Mesenchymal stem cell (in vitro differentiated cells and primary cell): ENCODE measurements around the gene MPIG6B.

ENCODE experiments used
- DNase-seq: peaks from one replicate; pipeline ENCODE4 v3.0.0-alpha.2; 2013
- H2AFZ ChIP-seq: one replicate; pipeline ENCODE4 v1.6.1; 2013; ENCODE audit warnings: low read depth, mild to moderate bottlenecking, control low read depth, inconsistent platforms, low read length, moderate library complexity
- H2AK5ac ChIP-seq: 2 replicates; pipeline ENCODE4 v1.6.1; 2013; ENCODE audit warnings: low read length, moderate library complexity, mild to moderate bottlenecking, inconsistent platforms; ENCODE audit not compliant: severe bottlenecking
- H2BK120ac ChIP-seq: one replicate; pipeline ENCODE4 v1.6.1; 2013; ENCODE audit warnings: low read depth, mild to moderate bottlenecking, inconsistent platforms, low read length, moderate library complexity
- H2BK12ac ChIP-seq, 2 experiments: one replicate each; pipeline ENCODE4 v1.6.1; 2013; ENCODE audit warnings: inconsistent platforms in 2 of 2, low read length in 2 of 2, mild to moderate bottlenecking in 2 of 2, moderate library complexity in 2 of 2, control low read depth in 1 of 2
- H2BK15ac ChIP-seq: one replicate; pipeline ENCODE4 v1.6.1; 2013; ENCODE audit warnings: mild to moderate bottlenecking, low read depth, inconsistent platforms; ENCODE audit not compliant: poor library complexity, severe bottlenecking
- H2BK5ac ChIP-seq: 2 replicates; pipeline ENCODE4 v1.6.1; 2013; ENCODE audit warnings: low read depth, mild to moderate bottlenecking, low read length, control low read depth, inconsistent platforms; ENCODE audit not compliant: poor library complexity, severe bottlenecking
- H3K14ac ChIP-seq, 2 experiments: one replicate each; pipeline ENCODE4 v1.6.1; 2013; ENCODE audit warnings: inconsistent platforms in 2 of 2, low read length in 2 of 2, control low read depth in 1 of 2, mild to moderate bottlenecking in 1 of 2, moderate library complexity in 1 of 2
- H3K18ac ChIP-seq, 2 experiments: one replicate each; pipeline ENCODE4 v1.6.1; 2013; ENCODE audit warnings: inconsistent platforms in 2 of 2, low read length in 2 of 2, control low read depth in 1 of 2, low read depth in 1 of 2, mild to moderate bottlenecking in 1 of 2
- H3K23ac ChIP-seq, 2 experiments: one replicate each; pipeline ENCODE4 v1.6.1; 2013; ENCODE audit warnings: inconsistent platforms in 2 of 2, low read length in 2 of 2, mild to moderate bottlenecking in 2 of 2, moderate library complexity in 2 of 2, control low read depth in 1 of 2
- H3K27ac ChIP-seq: 2 replicates; pipeline ENCODE4 v1.5.1; 2013; ENCODE audit warnings: mild to moderate bottlenecking, moderate library complexity, low read length, control low read depth, inconsistent platforms; ENCODE audit not compliant: poor library complexity, severe bottlenecking
- H3K27me3 ChIP-seq, 2 experiments: 2 replicates each; pipeline versions ENCODE4 v1.6.1 to v1.7.0; 2013; ENCODE audit warnings: low read length in 2 of 2, mild to moderate bottlenecking in 2 of 2, moderate library complexity in 2 of 2, control low read depth in 1 of 2, inconsistent platforms in 1 of 2; ENCODE audit not compliant: control insufficient read depth in 1 of 2, insufficient read depth in 1 of 2
- H3K36me3 ChIP-seq, 2 experiments: 2 replicates each; pipeline versions ENCODE4 v1.6.1 to v1.7.0; 2013; ENCODE audit warnings: low read length in 2 of 2, control low read depth in 1 of 2, inconsistent platforms in 1 of 2, low read depth in 1 of 2, mild to moderate bottlenecking in 1 of 2; ENCODE audit not compliant: insufficient read depth in 2 of 2, control insufficient read depth in 1 of 2
- H3K4ac ChIP-seq, 2 experiments: one replicate each; pipeline ENCODE4 v1.6.1; 2013; ENCODE audit warnings: inconsistent platforms in 2 of 2, low read length in 2 of 2, mild to moderate bottlenecking in 2 of 2, moderate library complexity in 2 of 2, control low read depth in 1 of 2, low read depth in 1 of 2
- H3K4me1 ChIP-seq: 2 replicates; pipeline ENCODE4 v1.6.1; 2013; ENCODE audit warnings: low read depth, low read length, control low read depth; ENCODE audit not compliant: control insufficient read depth, insufficient read depth
- H3K4me2 ChIP-seq: 2 replicates; pipeline ENCODE4 v1.6.1; 2013; ENCODE audit warnings: low read length, mild to moderate bottlenecking, inconsistent platforms; ENCODE audit not compliant: poor library complexity, severe bottlenecking
- H3K4me3 ChIP-seq, 2 experiments: 2 replicates each; pipeline versions ENCODE4 v1.5.1 to v1.7.0; 2013; ENCODE audit warnings: low read length in 2 of 2, mild to moderate bottlenecking in 2 of 2, control low read depth in 1 of 2, low read depth in 1 of 2; ENCODE audit not compliant: insufficient read depth in 1 of 2
- H3K79me1 ChIP-seq: replicated peaks from 2 replicates; pipeline ENCODE4 v1.6.1; 2013; ENCODE audit warnings: mild to moderate bottlenecking, control low read depth, low read length, inconsistent platforms; ENCODE audit not compliant: poor library complexity, severe bottlenecking
- H3K9ac ChIP-seq: 2 replicates; pipeline ENCODE4 v1.7.0; 2013; ENCODE audit warnings: mild to moderate bottlenecking, low read length, moderate library complexity
- H3K9me3 ChIP-seq: 2 replicates; pipeline ENCODE4 v1.7.0; 2013; ENCODE audit warnings: mild to moderate bottlenecking, low read length; ENCODE audit not compliant: control insufficient read depth
- H4K8ac ChIP-seq: one replicate; pipeline ENCODE4 v1.6.1; 2013; ENCODE audit warnings: inconsistent platforms, mild to moderate bottlenecking, low read length, moderate library complexity
- H4K91ac ChIP-seq: one replicate; pipeline ENCODE4 v1.6.1; 2013; ENCODE audit warnings: mild to moderate bottlenecking, low read length, inconsistent platforms
- WGBS: methylation state at CpG from one replicate; pipeline ENCODE4 v1.1.7; 2013; ENCODE audit warnings: mixed read lengths; 5-methylcytosine and 5-hydroxymethylcytosine counted together

The MPIG6B gene

GRCh38 chr6:31705931-31706330, 17.2 kb upstream of the MPIG6B start:
- no peak overlapping the region for H3K23ac ChIP-seq
- no peaks in the 10 kb centered on the region for H3K9me3 ChIP-seq
- 98% methylated on average over 6 of the region's 6 CpGs for WGBS
- no peak overlapping the region for H2BK120ac ChIP-seq
- H3K27ac ChIP-seq = no peak overlapping the region
- H3K27me3 ChIP-seq = peaks cover 7 to 11% of the 10 kb centered on the region in 2 experiments
- no peak overlapping the region for H4K91ac ChIP-seq
- no peak overlapping the region for H3K4me3 ChIP-seq
- no peak overlapping the region for H4K8ac ChIP-seq
- H3K36me3 ChIP-seq = no peaks in the 10 kb centered on the region
- H3K4ac ChIP-seq = no peak overlapping the region
- peaks cover 13% of the 10 kb centered on the region for H3K4me1 ChIP-seq
- no peak overlapping the region for H3K9ac ChIP-seq
- H3K4me2 ChIP-seq = no peak overlapping the region
- H3K79me1 ChIP-seq = peaks cover 8% of the 10 kb centered on the region
- no peak overlapping the region for H2BK5ac ChIP-seq
- H3K18ac ChIP-seq = no peak overlapping the region
- no peak overlapping the region for H2BK12ac ChIP-seq
- DNase-seq = no peak
- H3K14ac ChIP-seq = no peak overlapping the region
- H2AFZ ChIP-seq = no peak overlapping the region
- H2BK15ac ChIP-seq = no peak overlapping the region
- H2AK5ac ChIP-seq = no peak overlapping the region

DNA sequence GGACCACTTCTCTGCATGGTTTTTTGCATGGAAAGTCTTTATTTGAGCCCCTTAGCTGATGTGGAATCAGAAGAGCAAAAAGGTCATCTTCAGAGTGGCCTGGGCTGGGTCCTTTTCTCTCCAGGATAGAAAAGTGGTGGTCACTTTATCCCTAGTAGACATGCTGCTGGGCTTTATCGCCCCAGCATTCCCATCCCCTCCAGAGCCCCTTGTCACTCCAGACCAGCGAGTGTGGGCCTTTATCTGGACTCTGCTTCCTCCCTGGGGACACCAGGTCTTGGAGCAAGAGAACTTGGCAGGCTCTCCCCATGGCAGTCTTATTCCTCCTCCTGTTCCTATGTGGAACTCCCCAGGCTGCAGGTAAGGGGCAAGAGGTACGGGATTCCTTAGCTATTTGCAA, 16.6 kb upstream of the MPIG6B start, which contains the start of gene LY6G6F:
TSS of gene LY6G6F (plus strand) at position 268 of the 400 bp plus-strand sequence. CDS start at position 309, 41 bp downstream.
- Histone ChIP-seq H2BK12ac (no peak within 1 kb of the TSS), H2BK15ac (no peak within 1 kb of the TSS), H2BK120ac (no peak within 1 kb of the TSS), H4K91ac (no peak within 1 kb of the TSS), H3K79me1 (peaks cover 7% of the 10 kb centered on the region), H3K4me1 (peaks cover 10% of the 10 kb centered on the region), H3K4ac (no peak within 1 kb of the TSS), H3K4me2 (no peak within 1 kb of the TSS), H3K27me3 (peaks cover 12 to 18% of the 10 kb centered on the region in 2 experiments), H3K27ac (no peak within 1 kb of the TSS), H3K9me3 (no peaks in the 10 kb centered on the region), H4K8ac (no peak within 1 kb of the TSS), H3K36me3 (peaks cover 0 to 3% of the 10 kb centered on the region in 2 experiments), H3K23ac (no peak within 1 kb of the TSS), H3K9ac (no peak within 1 kb of the TSS), H3K4me3 (no peak within 1 kb of the TSS), H2AK5ac (no peak within 1 kb of the TSS), H2BK5ac (no peak within 1 kb of the TSS), H3K18ac (no peak within 1 kb of the TSS), H3K14ac (no peak within 1 kb of the TSS), H2AFZ (no peak within 1 kb of the TSS)
- DNase-seq = no peak
- WGBS = 48% methylated on average over 2 of the region's 3 CpGs

GRCh38 chr6:31707701-31708100, 15.5 kb upstream of the MPIG6B start:
- no peak overlapping the region for H3K14ac ChIP-seq
- H3K4ac ChIP-seq = no peak overlapping the region
- H3K36me3 ChIP-seq = peaks cover 0 to 3% of the 10 kb centered on the region in 2 experiments
- no peak overlapping the region for H2AFZ ChIP-seq
- WGBS = 94% methylated on average over 9 of the region's 10 CpGs
- H3K9me3 ChIP-seq = no peaks in the 10 kb centered on the region
- no peak overlapping the region for H2BK15ac ChIP-seq
- no peak overlapping the region for H4K91ac ChIP-seq
- no peak overlapping the region for H2AK5ac ChIP-seq
- H3K27me3 ChIP-seq = peaks cover 19 to 29% of the 10 kb centered on the region in 2 experiments
- no peak for DNase-seq
- H3K18ac ChIP-seq = no peak overlapping the region
- no peak overlapping the region for H3K23ac ChIP-seq
- H3K4me3 ChIP-seq = no peak overlapping the region
- peaks cover 2% of the 10 kb centered on the region for H3K79me1 ChIP-seq
- H2BK5ac ChIP-seq = no peak overlapping the region
- H2BK12ac ChIP-seq = no peak overlapping the region
- H2BK120ac ChIP-seq = no peak overlapping the region
- no peak overlapping the region for H3K27ac ChIP-seq
- no peak overlapping the region for H3K4me2 ChIP-seq
- peaks cover 5% of the 10 kb centered on the region for H3K4me1 ChIP-seq
- no peak overlapping the region for H3K9ac ChIP-seq
- no peak overlapping the region for H4K8ac ChIP-seq

DNA sequence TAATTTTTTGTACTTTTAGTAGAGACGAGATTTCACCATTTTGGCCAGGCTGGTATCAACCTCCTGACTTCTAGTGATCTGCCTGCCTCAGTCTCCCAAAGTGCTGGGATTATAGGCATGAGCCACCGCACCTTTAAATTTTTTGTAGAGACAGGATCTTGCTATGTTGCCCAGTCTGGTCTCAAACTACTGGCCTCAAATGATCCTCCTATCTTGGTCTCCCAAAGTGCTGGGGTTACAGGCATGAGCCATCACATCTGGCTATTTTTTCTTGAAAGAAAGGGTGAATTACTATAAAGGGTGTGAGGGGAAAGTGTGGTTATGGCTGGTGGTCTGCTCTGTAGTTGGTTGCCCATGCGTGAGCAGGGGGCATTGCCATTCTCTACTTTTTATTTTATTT, 14.9 kb upstream of the MPIG6B start:
- Histone ChIP-seq H3K4me1 (peaks cover 5% of the 10 kb centered on the region), H3K9me3 (no peaks in the 10 kb centered on the region), H2AFZ (no peak overlapping the region), H3K14ac (no peak overlapping the region), H3K4me2 (no peak overlapping the region), H3K36me3 (peaks cover 0 to 3% of the 10 kb centered on the region in 2 experiments), H3K9ac (no peak overlapping the region), H3K27ac (no peak overlapping the region), H2AK5ac (no peak overlapping the region), H3K79me1 (peaks cover 1% of the 10 kb centered on the region), H3K23ac (no peak overlapping the region), H2BK5ac (no peak overlapping the region), H2BK120ac (no peak overlapping the region), H2BK15ac (no peak overlapping the region), H4K8ac (no peak overlapping the region), H2BK12ac (no peak overlapping the region), H4K91ac (no peak overlapping the region), H3K4ac (no peak overlapping the region), H3K27me3 (peaks cover 19 to 30% of the 10 kb centered on the region in 2 experiments), H3K18ac (no peak overlapping the region), H3K4me3 (no peak overlapping the region)
- DNase-seq = no peak
- 99% methylated on average over 2 of the region's 3 CpGs for WGBS
